GM12864 (cell line): Measurements from ENCODE around the gene UBA3.

ENCODE experiments used
- DNase-seq: peaks from one replicate; pipeline ENCODE4 v3.0.0-alpha.2; 2011; ENCODE audit warnings: low read depth
- H3K4me3 ChIP-seq: 2 replicates; pipeline ENCODE4 v1.5.1; 2011; ENCODE audit warnings: mild to moderate bottlenecking, low read depth, low read length, control low read depth
- TF ChIP-seq, protein P1 (sequence below): IDR thresholded peaks from 2 replicates; pipeline ENCODE4 v1.5.1; 2011; ENCODE audit warnings: low read depth, mild to moderate bottlenecking, moderate library complexity, low read length, control low read depth, inconsistent platforms; ENCODE audit errors: missing control alignments

Gene UBA3

GRCh38 chr3:69058947-69059224 is 21.3 kb downstream of the UBA3 start:
- DNase-seq, result no peak
- H3K4me3 ChIP-seq, result no peak overlapping the region
- TF ChIP-seq, protein P1, sequence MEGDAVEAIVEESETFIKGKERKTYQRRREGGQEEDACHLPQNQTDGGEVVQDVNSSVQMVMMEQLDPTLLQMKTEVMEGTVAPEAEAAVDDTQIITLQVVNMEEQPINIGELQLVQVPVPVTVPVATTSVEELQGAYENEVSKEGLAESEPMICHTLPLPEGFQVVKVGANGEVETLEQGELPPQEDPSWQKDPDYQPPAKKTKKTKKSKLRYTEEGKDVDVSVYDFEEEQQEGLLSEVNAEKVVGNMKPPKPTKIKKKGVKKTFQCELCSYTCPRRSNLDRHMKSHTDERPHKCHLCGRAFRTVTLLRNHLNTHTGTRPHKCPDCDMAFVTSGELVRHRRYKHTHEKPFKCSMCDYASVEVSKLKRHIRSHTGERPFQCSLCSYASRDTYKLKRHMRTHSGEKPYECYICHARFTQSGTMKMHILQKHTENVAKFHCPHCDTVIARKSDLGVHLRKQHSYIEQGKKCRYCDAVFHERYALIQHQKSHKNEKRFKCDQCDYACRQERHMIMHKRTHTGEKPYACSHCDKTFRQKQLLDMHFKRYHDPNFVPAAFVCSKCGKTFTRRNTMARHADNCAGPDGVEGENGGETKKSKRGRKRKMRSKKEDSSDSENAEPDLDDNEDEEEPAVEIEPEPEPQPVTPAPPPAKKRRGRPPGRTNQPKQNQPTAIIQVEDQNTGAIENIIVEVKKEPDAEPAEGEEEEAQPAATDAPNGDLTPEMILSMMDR, result no peak

DNA sequence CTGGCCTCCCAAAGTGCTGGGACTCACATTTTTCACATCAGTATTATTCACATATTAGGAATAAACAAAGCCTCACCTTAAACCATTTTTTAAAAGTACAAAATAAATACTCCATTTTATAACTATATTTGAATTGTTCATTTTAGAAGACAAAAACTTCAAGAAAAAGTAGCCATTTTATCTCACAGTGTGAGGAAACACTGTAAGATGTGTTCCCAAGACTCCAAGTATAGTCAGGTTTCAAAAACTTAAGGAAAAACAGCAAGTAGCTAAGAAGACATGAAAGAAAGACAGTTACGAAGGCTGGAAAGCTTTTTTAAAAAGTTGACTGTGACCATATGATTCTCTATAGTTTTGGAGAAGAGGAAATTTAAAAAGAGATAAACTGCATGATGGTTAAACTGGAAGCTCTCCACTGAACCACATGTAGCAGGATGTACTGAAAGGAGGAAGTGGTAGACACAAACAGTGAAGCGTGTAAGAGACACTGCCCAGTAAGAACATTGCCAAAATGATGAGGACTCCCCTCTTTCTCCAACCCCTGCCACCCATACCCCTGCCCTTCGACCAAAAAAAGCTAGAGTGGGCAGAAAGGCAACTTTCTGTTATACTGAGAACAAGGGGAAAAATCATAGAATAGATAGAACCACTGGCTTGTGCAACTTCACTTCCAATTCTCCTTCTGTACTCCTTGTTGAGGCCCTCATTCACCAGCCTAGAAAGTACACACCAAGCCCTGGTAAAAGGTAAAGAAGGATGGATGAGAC is 21.8 kb downstream of the UBA3 start:
- no peak for DNase-seq
- H3K4me3 ChIP-seq, result no peak overlapping the region
- TF ChIP-seq, protein P1, result no peak

DNA sequence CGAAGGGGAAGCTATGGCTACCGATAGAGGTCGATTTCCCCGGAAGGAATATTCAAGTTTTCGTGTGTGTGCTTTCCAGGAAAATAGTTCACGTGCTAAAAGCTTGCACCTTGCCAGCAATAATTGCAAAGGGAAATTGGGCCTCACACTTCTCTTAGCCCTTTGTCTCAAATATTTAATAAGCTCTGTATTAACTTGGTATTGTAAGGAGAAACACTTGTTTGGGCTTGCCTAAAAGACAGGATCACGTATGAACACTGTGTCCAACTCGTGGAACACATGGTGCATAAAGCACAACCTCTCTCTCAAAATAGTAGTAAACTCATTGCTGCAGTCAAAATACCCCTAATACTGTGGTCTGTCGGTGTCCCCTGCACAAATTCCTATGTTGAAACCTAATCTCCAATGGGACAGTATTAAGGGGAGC is 27.7 kb downstream of the UBA3 start:
- TF ChIP-seq, protein P1, result no peak
- DNase-seq, result no peak

GRCh38 chr3:69051756-69052471 is 28.3 kb downstream of the UBA3 start, which contains the start of gene TMF1:
Gene TMF1, minus strand, starts transcription at chr3:69052333. Its CDS starts 247 bp downstream, at chr3:69052086.
- H3K4me3 ChIP-seq, result peak within 1 kb of the TSS; percentile 94
- TF ChIP-seq, protein P1, result no peak
- DNase-seq, result peak; percentile 99

More for the DNA sequence above, 27.7 kb downstream of the UBA3 start:
- H3K4me3 ChIP-seq, result peak overlapping the region; percentile 47

- no peak overlapping the region for H3K4me3 ChIP-seq
- TF ChIP-seq, protein P1, result no peak
- no peak for DNase-seq
Observed at GRCh38 chr3:69048990-69049389, 31.2 kb downstream of the UBA3 start.

- TF ChIP-seq, protein P1, result no peak
- no peak overlapping the region for H3K4me3 ChIP-seq
- no peak for DNase-seq
Observed at GRCh38 chr3:69044608-69045007, 35.6 kb downstream of the UBA3 start.
